GM19468 (cell line): ENCODE data around the gene PACSIN2.
"Not testable (repeated sequence)": the region's sequence is repeated elsewhere in the genome, so short reads cannot be mapped to it uniquely, and the experiment has no call there.

Source experiments
- ATAC-seq: cut with Tn5 transposase; IDR thresholded peaks from one replicate; pipeline ENCODE4 v1.9.1; 2021; ENCODE audit warnings: mild to moderate bottlenecking, moderate library complexity, moderate number of reproducible peaks; ENCODE audit not compliant: unreplicated experiment; ENCODE audit errors: extremely low read depth

PACSIN2 gene

DNA sequence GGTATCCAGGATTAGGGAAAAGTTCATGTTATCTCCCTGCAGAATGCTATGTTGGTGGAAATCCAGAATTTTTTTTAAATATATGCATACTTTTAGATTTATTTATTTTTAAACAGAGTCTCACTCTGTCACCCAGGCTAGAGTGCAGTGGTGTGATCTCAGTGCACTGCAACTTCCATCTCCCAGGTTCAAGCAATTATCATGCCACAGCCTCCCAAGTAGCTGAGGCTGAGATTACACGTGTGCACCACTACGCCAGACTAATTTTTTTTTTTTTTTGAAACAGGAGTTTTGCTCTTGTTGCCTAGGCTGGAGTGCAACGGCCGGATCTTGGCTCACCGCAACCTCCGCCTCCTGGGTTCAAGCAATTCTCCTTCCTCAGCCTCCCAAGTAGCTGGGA, 2.6 kb downstream of the PACSIN2 start:
- ATAC-seq: no peak

DNA sequence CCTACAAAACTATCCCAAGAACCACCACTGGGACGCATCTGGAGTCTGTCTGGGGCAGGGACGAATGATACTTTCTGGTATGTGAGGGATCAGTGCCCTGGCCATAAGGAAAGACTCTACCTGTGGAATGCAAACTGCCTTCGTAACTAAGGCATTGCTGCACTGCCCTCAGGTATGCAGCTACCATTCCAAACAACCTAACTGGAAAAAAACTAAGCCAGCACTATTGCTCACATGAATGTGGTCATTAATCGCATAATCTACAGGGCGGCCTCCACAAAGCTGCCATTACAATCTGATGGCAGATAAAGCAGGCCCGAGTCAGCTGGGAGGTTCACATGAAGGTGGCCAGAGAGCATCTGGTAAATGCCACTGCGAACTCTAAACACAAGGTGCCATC, 3.9 kb downstream of the PACSIN2 start:
- ATAC-seq: no peak

DNA sequence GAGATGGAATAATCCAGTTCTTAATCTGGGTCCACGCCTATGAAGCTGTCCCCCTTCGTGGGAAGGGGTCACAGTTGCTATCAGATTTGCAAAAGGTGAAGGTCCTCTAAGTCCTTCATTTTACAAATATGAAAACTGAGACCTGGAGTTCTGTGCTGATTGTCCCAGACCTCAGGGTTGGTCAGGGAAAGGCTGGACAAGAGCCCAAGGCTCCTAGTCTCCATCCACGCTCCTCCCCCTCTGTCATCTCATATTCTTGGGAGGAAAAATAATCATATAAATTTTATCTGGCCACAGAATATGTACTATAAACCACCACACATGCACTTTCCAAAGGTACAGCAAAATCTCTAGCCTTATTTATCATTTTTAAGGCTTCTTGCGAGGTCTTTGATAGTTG, 5.5 kb downstream of the PACSIN2 start:
- ATAC-seq: no peak

DNA sequence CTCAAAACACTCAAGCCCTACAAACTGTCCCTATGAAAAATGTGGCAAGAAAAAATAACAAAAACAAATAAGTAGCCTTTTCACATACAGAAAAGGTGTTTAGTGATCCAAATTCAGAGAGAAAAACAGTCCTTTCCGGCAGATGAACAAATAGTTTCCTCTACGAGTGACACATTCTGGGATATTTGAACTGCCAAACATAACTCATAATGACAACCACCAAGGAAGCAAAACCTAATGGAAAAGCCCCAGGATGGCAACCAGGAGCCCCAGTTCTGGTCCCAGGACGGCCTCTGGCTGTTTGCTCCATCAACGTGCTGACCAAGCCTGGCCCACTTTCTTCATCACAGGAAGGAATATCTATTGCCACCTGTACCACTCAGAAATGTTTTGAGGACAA, 6.0 kb downstream of the PACSIN2 start:
- no peak for ATAC-seq

DNA sequence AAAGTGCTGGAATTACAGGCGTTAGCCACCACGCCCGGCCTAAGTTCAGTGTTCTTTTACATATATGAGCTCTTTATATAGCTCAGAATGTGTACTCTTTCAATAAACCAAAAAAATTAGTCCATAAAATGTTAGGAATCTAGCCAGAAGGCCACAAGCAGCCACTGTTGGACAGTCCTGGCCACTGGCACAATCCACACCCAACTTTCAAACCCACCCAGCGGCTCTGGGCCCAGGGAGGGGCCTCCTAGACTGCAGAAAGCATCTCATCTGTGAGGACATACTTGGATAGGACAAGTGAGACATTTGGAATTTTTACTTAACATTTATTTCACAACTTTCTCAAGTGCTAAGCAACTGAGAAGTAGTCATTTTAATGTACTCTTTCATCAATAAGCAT, 6.4 kb downstream of the PACSIN2 start:
- ATAC-seq: no peak

DNA sequence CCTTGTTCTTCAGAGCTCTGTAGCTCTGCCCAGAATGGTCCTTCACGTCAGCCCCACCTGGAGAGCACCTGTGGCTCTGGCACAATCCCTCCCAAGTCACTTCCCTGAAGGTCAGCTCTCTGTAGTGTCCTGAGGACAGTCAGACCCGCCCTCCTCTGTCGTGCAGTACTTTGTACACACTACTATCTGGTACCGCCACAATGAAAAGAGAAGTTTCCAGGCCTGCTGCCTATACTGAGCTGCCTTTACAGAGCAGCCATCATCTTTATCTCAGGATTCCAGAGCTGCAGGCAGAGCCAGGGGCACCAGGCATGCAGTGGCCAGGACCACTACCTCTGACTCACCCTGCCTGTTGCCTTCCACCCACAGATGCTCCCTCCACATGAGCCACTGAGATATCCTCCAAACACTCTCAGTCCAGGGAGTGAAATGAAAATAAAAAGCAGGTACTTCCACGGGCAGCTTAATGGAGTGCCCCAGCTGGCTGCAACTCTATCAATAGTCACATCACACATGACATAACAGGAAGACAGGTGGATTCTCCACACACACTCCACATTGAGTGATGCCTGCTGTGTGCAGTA, 7.3 kb downstream of the PACSIN2 start:
- ATAC-seq: no peak

DNA sequence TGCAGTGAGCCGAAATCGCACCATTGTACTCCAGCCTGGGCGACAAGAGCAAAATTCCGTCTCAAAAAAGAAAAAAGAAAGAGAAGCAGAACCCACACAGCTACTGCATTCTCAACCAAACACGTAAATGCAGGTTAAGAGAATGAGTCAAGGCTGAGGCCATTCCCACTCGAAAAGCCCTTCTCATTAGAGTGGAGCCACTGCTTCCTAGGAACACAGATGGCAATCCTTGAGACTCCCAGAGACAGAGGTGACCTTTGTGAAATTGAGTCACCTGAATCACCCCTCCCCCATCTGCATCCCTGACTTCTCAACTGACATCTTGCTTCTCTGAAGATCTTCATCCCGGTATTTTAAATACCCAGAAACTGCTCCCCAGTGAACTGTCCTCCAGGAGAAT, 8.2 kb downstream of the PACSIN2 start:
- no peak for ATAC-seq

DNA sequence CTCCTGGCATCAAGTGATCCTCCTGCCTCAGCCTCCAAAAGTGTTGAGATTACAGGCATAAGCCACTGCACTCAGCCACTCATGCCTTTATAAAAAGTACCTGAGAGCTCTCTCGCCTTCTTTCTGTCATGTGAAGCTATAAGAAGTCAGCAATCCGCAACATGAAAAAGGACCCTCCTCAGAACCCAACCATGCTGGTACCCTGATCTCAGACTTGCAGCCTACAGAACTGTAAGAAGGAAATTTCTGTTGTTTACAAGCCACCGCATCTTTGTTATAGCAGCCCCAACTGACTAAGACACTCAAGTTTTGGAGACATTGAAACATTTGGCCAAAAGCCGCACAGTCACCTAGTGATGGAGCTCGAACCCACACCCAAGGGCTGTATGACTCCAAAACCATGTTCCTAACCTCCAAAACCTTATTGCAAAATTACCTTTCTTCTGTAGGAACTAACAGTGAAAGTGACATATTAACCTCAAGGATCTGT, 8.9 kb downstream of the PACSIN2 start:
- ATAC-seq: no peak

DNA sequence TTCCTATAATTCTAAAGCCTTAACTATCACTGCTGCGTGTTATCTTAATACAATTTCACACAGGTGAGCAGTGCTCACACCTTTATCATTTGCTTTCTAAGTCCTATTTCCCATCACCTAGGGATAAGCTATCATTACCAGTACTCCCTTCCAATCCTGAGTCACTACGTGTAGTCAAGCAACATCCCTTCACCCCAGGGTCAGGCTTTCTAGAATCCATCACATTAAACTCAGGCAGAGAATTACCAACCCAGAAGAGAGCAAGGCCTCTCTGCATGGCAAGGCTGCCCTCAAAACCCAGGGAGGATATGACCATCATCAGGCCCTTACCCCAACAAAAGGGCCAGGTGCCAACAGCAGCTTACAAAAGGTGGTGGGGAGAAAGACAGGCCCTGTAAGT, 9.8 kb downstream of the PACSIN2 start:
- no peak for ATAC-seq

DNA sequence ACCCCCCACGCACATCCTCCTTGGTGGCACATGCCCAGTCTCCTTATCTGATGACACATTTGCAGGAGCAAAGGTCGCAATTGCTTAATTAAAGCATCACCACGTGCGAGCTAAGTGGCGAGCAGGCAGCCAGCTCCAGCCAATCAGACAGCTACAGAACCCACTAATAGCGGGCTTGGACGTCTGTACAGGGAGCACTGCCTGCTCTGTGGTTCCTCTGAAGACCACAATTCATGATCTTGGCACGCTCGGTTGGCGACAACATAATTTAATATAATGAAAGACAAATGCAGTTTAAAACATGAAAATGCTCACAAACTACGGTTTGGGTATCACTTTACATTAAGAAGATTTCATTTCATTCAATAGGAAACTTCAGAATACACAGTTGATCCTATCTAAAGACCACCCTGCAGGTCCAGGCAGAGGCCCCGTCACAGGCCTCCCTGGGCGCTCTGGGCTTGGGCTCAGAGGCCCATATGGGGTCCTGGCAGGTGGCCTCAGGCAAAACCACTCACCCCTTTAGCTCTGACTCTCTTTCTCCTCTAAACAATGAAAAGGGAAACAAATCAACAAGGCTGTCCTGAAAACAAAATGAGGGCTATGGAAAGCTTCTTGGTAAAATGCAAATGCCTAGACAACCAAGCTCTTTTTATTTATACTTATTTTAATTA, 10.4 kb downstream of the PACSIN2 start:
- no peak for ATAC-seq

DNA sequence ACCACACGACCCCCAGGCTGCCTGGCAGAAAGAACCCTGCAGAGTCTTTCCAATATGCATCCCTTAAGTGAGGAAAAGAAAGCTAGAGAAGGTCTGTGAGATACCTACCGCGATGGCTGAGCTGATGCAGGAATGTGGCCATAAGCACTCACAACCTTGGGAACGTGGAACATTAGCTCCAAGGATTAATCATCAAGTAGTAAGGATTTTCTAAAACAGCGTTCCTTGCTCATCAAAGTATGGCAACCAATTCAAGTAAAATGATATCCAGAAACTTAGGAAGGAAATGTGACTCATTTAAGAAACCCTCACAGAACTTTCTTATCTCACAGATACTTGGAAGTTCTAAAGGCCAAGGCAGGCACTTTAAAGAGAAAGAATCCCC, 12.8 kb downstream of the PACSIN2 start:
- ATAC-seq: no peak

DNA sequence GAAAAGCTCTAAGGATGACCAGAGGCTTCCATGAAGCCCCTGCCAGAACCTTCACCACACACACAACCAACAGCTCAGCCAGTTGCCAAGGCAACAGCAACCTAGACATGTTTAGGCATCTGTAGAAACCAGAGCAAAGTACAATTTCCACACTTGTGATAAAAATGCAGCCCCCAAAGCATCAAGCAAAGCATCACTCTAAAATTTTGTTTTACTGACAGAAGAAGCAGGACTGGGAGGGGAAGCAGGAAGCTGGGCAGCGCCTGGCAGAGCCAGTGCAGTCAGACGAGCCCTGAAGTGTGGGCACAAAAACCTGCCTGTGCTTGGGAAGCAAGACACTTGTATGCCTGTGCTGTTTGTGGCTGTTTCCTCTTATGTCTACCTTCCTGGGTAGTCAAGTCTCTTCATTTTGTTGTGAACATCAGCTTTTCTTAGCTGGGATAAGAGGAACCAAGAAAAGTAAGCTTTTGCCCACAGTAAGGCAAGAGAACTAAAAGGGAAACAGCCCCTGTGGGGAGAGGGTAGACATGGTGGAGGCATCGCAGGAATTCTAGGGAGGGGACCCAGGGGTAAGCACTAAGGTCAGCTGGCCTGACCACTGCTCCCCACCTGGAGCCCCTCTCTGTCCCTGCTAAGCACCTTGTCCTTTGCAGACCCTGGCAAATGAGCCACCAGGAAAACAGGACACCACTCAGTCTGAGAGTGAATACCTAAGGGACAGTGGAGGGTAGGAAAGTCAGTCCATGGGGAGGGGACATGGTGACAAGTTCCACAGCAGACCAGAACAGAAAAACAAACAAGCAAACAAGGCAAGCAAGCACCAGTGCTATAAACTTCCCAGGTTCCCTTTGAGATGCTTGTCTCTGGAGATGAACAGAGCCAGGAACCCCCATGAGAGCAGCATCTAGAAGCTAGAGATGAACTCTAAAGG, 13.4 kb downstream of the PACSIN2 start:
- no peak for ATAC-seq

DNA sequence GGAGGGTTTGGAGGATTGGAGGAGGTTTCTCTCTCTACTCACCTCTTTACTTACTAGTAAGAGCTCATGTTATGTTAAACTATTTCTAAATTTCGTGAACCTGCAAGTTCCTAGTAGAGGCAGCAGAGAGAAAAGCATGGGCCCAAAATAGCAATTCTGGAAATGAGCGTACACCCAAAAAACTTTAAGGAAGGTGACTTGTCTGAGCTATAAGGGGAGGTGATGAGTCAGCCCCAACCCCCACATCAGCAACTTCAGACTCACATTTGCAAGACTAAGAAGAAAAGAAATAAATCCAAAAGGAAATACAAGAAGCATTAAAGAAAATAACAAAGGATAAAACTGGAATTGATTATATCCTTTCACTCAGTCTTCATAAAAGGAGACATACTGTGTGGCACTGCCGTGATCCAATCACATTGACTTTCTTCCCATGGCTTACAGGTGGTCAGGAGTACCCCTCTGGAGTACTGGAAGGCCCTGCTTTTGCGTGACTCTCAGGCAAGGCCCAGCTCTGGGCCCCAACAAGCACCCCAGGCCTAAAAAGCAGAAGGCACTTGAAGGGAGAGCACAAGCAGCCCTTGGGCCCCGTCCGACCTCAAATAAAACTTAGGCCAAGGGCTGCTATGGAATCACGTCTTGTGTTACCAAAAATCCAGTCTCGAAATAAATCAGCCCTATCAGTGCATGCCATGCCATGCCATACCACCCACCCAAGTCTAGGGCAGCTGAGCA, 14.3 kb downstream of the PACSIN2 start:
- ATAC-seq: no peak

DNA sequence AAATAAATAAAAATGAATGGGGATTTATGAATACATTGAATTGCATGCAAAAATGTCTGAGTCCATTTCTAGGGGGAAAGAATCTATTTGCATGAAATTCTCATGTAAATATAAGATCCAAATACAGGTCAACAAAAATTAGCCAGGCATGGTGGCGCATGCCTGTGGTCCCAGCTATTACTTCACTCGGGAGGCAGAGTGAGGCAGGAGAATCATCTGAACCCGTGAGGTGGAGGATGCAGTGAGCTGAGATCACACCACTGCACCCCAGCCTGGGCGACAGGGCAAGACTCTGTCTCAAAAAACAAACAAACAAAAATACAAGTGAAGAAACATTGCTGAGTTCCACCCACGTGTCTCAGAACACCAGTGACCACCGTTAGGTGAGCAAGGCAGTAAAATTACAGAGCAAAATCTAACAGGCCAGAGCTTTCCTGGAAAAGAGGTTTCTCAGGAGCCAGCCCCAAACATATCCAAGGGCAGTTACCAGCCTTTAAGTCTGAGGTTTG, 17.3 kb downstream of the PACSIN2 start:
- ATAC-seq: no peak

DNA sequence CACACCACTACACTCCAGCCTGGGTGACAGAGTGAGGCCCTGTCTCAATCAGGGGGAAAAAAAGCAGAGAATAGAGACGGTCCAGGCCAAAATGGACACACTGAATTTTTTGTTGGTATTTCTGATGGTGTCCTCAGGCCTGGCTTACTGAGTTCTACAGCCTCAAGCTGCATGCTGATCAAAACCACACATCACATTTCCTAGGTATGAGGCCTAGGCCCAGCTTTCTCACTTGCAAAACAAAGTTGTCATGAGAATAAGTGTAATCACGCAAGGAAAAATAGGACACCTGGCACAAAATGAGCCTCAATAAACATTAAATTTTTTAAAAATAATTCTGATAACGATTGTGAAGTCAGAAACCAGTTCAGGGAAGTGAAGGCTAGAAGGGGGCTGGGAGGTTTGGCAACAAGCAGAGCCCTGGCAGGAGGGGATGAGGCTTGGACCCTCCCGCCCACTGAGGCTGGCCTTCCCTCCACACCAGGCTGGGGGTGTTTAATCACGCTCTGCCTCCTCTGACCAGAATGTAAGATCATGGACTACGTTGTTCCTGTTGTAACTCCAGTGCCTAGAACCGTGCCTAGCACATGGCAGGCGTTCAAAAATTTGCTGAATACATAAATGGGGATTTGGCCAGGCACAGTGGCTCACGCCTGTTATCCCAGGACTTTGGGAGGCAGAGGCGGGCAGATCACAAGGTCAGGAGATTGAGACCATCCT, 18.1 kb downstream of the PACSIN2 start:
- ATAC-seq: no peak

DNA sequence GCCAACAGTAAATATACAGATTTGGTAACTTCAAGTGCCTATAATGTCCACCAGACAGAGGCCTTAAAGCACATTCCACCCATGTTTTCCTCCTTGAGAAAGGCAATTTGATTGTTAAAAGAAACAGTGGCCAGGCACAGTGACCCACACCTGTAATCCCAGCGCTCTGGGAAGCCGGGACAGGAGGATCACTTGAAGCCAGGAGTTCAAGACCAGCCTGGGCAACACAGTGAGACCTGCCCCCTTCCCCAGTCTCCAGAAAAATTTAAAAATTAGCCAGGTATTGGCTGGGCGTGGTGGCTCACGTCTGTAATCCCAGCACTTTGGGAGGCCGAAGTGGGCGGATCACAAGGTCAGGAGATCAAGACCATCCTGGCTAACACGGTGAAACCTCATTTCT, 19.3 kb downstream of the PACSIN2 start:
- ATAC-seq: not testable (repeated sequence)

DNA sequence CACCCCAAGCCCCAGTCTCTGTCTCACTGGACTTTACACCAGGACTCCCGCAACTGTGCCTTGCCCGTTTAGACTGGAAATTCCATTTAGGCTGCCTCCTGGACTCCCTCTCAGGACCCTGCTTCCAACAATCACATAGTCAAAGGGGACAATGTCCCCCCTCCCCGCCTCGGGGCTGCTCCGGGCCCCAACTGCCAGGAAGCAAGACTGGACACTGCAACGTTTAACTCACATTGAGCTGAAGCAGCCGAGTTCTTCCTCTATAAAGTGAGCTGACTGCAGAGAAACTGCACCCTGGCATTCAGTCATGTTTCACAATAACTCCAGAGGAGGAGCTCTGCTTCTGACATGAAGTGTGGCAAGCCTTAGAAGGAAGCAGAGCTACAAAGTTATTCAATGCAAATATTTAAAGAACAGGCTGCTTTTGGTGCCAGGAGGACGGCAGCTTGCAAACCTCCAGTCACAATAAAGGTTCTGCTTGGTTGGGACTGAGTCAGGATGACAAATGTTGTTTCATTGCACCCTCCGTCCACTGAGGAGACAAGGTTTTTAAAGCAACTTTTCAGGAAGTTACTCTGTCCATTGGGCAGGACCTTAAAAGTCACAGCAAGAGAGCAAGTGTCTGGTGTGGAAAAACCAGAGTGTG, 19.9 kb downstream of the PACSIN2 start:
- no peak for ATAC-seq

DNA sequence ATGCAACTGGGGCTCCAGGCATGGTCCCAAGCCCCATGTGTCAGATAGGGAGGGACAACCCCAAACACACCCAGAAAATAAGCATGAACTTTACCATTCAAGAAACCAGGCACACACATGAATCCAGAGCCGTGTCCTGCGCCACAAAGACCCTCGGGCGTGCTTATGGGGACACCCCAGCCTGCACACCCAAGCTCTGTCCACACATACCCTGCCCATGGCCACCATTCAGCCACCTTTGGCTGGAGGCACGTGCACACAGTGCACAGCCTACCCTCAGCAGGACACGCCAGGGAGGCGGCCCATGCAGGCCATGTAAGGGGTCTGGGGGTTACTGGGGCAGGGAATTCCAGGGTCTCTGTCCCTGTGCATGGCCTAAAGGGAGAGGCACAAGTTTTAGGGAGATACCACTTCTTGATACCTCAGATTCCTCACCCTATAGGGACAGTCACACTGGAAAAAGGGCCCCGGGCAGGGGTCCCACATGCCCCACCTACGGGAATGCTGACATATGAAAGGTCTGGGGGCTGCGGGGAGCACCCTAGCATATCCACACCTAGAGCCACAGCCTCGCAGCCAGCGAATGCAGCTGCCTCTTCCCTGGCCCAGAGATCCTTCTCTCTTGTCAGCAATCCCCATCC, 20.6 kb downstream of the PACSIN2 start:
- ATAC-seq: no peak
